GM13977 (cell line): ENCODE results near the gene EXD3.
"Not testable (repeated sequence)": the region's sequence is repeated elsewhere in the genome, so short reads cannot be mapped to it uniquely, and the experiment has no call there.

Source experiments
- DNase-seq: peaks from one replicate; pipeline ENCODE4 v3.0.0; 2012; ENCODE audit warnings: low spot score
- CTCF ChIP-seq: IDR thresholded peaks from 2 replicates; pipeline ENCODE4 v1.5.1; 2012; ENCODE audit warnings: mild to moderate bottlenecking, control low read depth; ENCODE audit not compliant: insufficient read depth; ENCODE audit errors: extremely low read depth, missing control alignments
- in situ Hi-C: fragments of 300-500 bp; cut with MboI; formaldehyde crosslinking; loops from one replicate; pipeline ENCODE4 v1.12.0; 2022; ENCODE audit warnings: low sequenced_read_pairs, low pct_unique_long_range_greater_than_20kb, mixed read lengths, inconsistent platforms; ENCODE audit not compliant: unreplicated experiment

Gene EXD3

GRCh38 chr9:137422604-137423513 lies at the start of gene EXD3, which contains the start of gene NOXA1:
Gene EXD3, minus strand, starts transcription at chr9:137423162. Its CDS starts 27,805 bp downstream, at chr9:137395357.
Gene NOXA1, plus strand, starts transcription at chr9:137423393. Its CDS starts 137 bp downstream, at chr9:137423530.
- in situ Hi-C loops: no loop called here
- peak; percentile 99 for DNase-seq
- TF ChIP-seq CTCF: peak; percentile 67

- no peak for DNase-seq
- no peak for TF ChIP-seq CTCF
- in situ Hi-C loops: no loop called here
Observed at GRCh38 chr9:137470785-137471184, 47.8 kb upstream of the EXD3 start.

- TF ChIP-seq CTCF: no peak
- in situ Hi-C loops: no loop called here
- no peak for DNase-seq
Observed at GRCh38 chr9:137467896-137468295, 44.9 kb upstream of the EXD3 start.

- TF ChIP-seq CTCF: no peak
- in situ Hi-C loops: no loop called here
Observed at GRCh38 chr9:137467161-137467581, 44.2 kb upstream of the EXD3 start.

GRCh38 chr9:137466389-137467085 lies 43.6 kb upstream of the EXD3 start:
- DNase-seq, in situ Hi-C loops: not testable (repeated sequence)

More at GRCh38 chr9:137467161-137467581, 44.2 kb upstream of the EXD3 start:
- no peak for DNase-seq

GRCh38 chr9:137465720-137466388 lies 42.9 kb upstream of the EXD3 start:
- TF ChIP-seq CTCF: no peak
- no peak for DNase-seq
- in situ Hi-C loops: no loop called here
